ENCODE data around the gene FJX1.
A peak's percentile ranks its signal among the peaks of the same experiment; 100 is the strongest.

FJX1 gene

GRCh38 chr11:35619116-35619854 lies 1.0 kb downstream of the FJX1 start (continued):
- TF ChIP-seq, protein P1, sequence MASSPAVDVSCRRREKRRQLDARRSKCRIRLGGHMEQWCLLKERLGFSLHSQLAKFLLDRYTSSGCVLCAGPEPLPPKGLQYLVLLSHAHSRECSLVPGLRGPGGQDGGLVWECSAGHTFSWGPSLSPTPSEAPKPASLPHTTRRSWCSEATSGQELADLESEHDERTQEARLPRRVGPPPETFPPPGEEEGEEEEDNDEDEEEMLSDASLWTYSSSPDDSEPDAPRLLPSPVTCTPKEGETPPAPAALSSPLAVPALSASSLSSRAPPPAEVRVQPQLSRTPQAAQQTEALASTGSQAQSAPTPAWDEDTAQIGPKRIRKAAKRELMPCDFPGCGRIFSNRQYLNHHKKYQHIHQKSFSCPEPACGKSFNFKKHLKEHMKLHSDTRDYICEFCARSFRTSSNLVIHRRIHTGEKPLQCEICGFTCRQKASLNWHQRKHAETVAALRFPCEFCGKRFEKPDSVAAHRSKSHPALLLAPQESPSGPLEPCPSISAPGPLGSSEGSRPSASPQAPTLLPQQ (tag by site-specific recombination; IDR thresholded peaks at IDR 0.05) = peak; percentile 49; the same call in 1 of the 2 replicates
- TF ChIP-seq ZNF600 (tag by site-specific recombination; IDR thresholded peaks at IDR 0.05) = 0 out of 2 replicates have a peak, but pooled peaks have one; percentile 37
- no peak for TF ChIP-seq ZNF768 (tag by site-specific recombination; IDR thresholded peaks at IDR 0.05)
- no peak for TF ChIP-seq ZNF404 (tag by site-specific recombination; IDR thresholded peaks at IDR 0.05)
- TF ChIP-seq ZNF701 (tag by site-specific recombination; IDR thresholded peaks at IDR 0.05) = no peak
- TF ChIP-seq ZNF776 (tag by site-specific recombination; IDR thresholded peaks at IDR 0.05; ENCODE audit: borderline replicate concordance) = no peak
- TF ChIP-seq ZNF654 (tag by site-specific recombination; IDR thresholded peaks at IDR 0.05; ENCODE audit: low read depth) = no peak
- TF ChIP-seq BCL11B (tag by site-specific recombination; IDR thresholded peaks at IDR 0.05; ENCODE audit: low read depth) = no peak
- TF ChIP-seq ZBTB20 (tag by site-specific recombination; IDR thresholded peaks at IDR 0.05) = peak; percentile 47; the same call in 1 of the 2 replicates
- TF ChIP-seq, protein P2, sequence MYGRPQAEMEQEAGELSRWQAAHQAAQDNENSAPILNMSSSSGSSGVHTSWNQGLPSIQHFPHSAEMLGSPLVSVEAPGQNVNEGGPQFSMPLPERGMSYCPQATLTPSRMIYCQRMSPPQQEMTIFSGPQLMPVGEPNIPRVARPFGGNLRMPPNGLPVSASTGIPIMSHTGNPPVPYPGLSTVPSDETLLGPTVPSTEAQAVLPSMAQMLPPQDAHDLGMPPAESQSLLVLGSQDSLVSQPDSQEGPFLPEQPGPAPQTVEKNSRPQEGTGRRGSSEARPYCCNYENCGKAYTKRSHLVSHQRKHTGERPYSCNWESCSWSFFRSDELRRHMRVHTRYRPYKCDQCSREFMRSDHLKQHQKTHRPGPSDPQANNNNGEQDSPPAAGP (tag by site-specific recombination; IDR thresholded peaks at IDR 0.05) = 0 out of 2 replicates have a peak, but pooled peaks have one; percentile 49
- TF ChIP-seq ZNF311 (tag by site-specific recombination; IDR thresholded peaks at IDR 0.05; ENCODE audit: borderline replicate concordance) = no peak
- 0 out of 2 replicates have a peak, but pooled peaks have one; percentile 46 for TF ChIP-seq ZNF660 (tag by site-specific recombination; IDR thresholded peaks at IDR 0.05)
- TF ChIP-seq ZNF341 (tag by site-specific recombination; IDR thresholded peaks at IDR 0.05; ENCODE audit: low read depth) = 0 out of 2 replicates have a peak, but pooled peaks have one; percentile 16
- peak; percentile 14; the same call in 1 of the 2 replicates for TF ChIP-seq KLF8 (tag by site-specific recombination; IDR thresholded peaks at IDR 0.05)
- TF ChIP-seq ZBTB17 (tag by site-specific recombination; IDR thresholded peaks at IDR 0.05) = peak; percentile 50; the same call in 1 of the 2 replicates
- TF ChIP-seq ZSCAN30 (tag by site-specific recombination; IDR thresholded peaks at IDR 0.05) = peak; percentile 50; the same call in 1 of the 2 replicates
- TF ChIP-seq ZNF677 (tag by site-specific recombination; IDR thresholded peaks at IDR 0.05) = no peak
- TF ChIP-seq HOXA7 (CRISPR knock-in tag; IDR thresholded peaks at IDR 0.05; ENCODE audit: borderline replicate concordance) = peak; percentile 56; the same call in 1 of the 2 replicates
- TF ChIP-seq ZNF394 (tag by site-specific recombination; IDR thresholded peaks at IDR 0.05; ENCODE audit: borderline replicate concordance) = no peak
- peak; percentile 92 for TF ChIP-seq ZBTB8A (tag by site-specific recombination; IDR thresholded peaks at IDR 0.05)
- TF ChIP-seq, protein P3, sequence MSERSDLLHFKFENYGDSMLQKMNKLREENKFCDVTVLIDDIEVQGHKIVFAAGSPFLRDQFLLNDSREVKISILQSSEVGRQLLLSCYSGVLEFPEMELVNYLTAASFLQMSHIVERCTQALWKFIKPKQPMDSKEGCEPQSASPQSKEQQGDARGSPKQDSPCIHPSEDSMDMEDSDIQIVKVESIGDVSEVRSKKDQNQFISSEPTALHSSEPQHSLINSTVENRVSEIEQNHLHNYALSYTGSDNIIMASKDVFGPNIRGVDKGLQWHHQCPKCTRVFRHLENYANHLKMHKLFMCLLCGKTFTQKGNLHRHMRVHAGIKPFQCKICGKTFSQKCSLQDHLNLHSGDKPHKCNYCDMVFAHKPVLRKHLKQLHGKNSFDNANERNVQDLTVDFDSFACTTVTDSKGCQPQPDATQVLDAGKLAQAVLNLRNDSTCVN (tag by site-specific recombination; optimal IDR thresholded peaks at IDR 0.05) = peak; percentile 84

DNA sequence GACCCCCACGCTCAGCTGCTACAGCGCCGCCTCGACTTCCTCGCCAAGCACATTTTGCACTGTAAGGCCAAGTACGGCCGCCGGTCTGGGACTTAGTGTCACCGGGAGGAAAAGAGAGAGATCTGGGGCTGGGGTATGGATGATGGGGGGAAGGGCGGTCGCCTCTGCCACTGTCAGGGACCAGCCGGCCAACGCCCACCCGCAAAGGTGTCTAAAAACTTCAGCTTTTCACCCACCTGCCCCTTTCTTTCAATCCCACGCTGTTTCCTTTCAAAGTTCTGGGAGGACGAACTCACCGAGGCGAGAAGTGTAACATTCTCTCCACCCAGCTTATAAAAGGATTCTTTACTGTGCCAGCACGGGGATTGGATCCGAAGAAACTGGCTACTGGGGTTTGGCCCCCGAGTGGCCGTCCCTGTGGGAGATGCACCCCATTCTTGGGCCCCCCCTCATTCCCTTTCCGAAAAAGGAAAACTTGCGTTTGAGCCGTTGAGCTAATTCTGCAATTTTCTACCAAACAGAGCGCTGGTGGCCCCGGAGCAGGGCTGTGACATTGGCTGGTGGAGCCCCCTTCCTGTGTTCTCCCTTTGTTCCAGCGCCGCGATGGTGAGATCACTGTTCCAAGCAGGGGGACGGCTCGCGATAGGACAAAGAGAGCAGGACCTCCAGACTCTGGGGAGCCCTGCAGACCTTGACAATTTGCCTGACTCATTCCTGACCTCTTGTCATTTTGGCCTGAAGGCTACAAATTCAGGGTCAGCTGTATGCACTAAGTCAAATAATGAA lies 1.8 kb downstream of the FJX1 start:
- H3K27ac ChIP-seq (ENCODE audit: extremely low read depth, low read depth, low read length) = peak overlapping the region; percentile 88; the same call in 1 of the 2 replicates
- peak overlapping the region; percentile 63 for H3K4me3 ChIP-seq (ENCODE audit: low read depth, low read length)
- no peaks in the 10 kb centered on the region for H3K36me3 ChIP-seq (ENCODE audit: control insufficient read depth in 2 of 2, insufficient read depth in 1 of 2, low read length in 2 of 2)
- POLR2A ChIA-PET = interaction anchor here (1.1 kb wide), 1 partner anchor 132 kb away, joined by 4 read pairs; no protein-coding TSS in a partner anchor
- CTCF ChIA-PET = interaction anchor here (0.7 to 1.0 kb wide), 2 partner anchors 10 to 203 kb away, joined by 3 read pairs; no protein-coding TSS in a partner anchor
- peaks cover 3% of the 10 kb centered on the region for H3K4me1 ChIP-seq (ENCODE audit: control insufficient read depth, insufficient read depth, low read length)
- H3K9me3 ChIP-seq (ENCODE audit: control insufficient read depth, insufficient read depth, low read depth, low read length) = no peaks in the 10 kb centered on the region
- TF ChIP-seq BCL11A (tag by site-specific recombination; IDR thresholded peaks at IDR 0.05; ENCODE audit: low read depth) = no peak
- TF ChIP-seq ZNF2 (tag by site-specific recombination; IDR thresholded peaks at IDR 0.05) = no peak
- TF ChIP-seq HIC1 (tag by site-specific recombination; IDR thresholded peaks at IDR 0.05) = no peak
- TF ChIP-seq ZBTB20 (tag by site-specific recombination; IDR thresholded peaks at IDR 0.05) = peak; percentile 50; the same call in 1 of the 2 replicates
- TF ChIP-seq ZIC2 (tag by site-specific recombination; IDR thresholded peaks at IDR 0.05) = 0 out of 2 replicates have a peak, but pooled peaks have one; percentile 8
- TF ChIP-seq OSR2 (tag by site-specific recombination; IDR thresholded peaks at IDR 0.05) = no peak
- TF ChIP-seq ZNF433 (tag by site-specific recombination; IDR thresholded peaks at IDR 0.05; ENCODE audit: low read depth) = no peak
- TF ChIP-seq ZNF341 (tag by site-specific recombination; IDR thresholded peaks at IDR 0.05; ENCODE audit: low read depth) = 0 out of 2 replicates have a peak, but pooled peaks have one; percentile 29
- 0 out of 2 replicates have a peak, but pooled peaks have one; percentile 36 for TF ChIP-seq ZNF335 (tag by site-specific recombination; conservative IDR thresholded peaks at IDR 0.05)
- no peak for TF ChIP-seq ZSCAN16 (tag by site-specific recombination; IDR thresholded peaks at IDR 0.05)

Measured in HEK293 (cell line).